GM12801 (cell line): ENCODE measurements around the gene SOX12.

Experiments
- CTCF ChIP-seq: IDR thresholded peaks from one replicate; pipeline ENCODE4 v1.5.1; 2011; ENCODE audit warnings: control low read depth; ENCODE audit not compliant: insufficient read length; ENCODE audit errors: extremely low read depth

The SOX12 gene

GRCh38 chr20:297098-297924 is 28.0 kb upstream of the SOX12 start, which contains the start of gene ZCCHC3:
Gene ZCCHC3, plus strand, starts transcription at chr20:297570. Its CDS starts 17 bp downstream, at chr20:297587.
- no peak for TF ChIP-seq CTCF

- no peak for TF ChIP-seq CTCF
Measured at GRCh38 chr20:297925-298775, 27.2 kb upstream of the SOX12 start.

GRCh38 chr20:298776-299391 is 26.5 kb upstream of the SOX12 start:
- TF ChIP-seq CTCF, result no peak

- TF ChIP-seq CTCF, result no peak
Measured at GRCh38 chr20:300345-300990, 24.9 kb upstream of the SOX12 start.

GRCh38 chr20:301886-302848 is 23.2 kb upstream of the SOX12 start:
- no peak for TF ChIP-seq CTCF

- TF ChIP-seq CTCF, result no peak
Measured at GRCh38 chr20:305745-306144, 19.6 kb upstream of the SOX12 start.
